WTC11 (cell line): Measurements from ENCODE around the gene RAD54L2. TPM values are rescaled to one million over a fixed set of nuclear protein-coding genes. Genes with fewer than 3 reads are reported as not detected.

Source experiments
- AR ChIP-seq: fragments of 250-450 bp; sonication (Bioruptor Pico); IDR thresholded peaks from 2 replicates; pipeline ENCODE4 v1.9.0; 2021; ENCODE audit warnings: mild to moderate bottlenecking
- ERG ChIP-seq: fragments of 250-450 bp; sonication (Bioruptor Pico); IDR thresholded peaks from 2 replicates; pipeline ENCODE4 v1.8.0; 2021; ENCODE audit warnings: mild to moderate bottlenecking
- JUN ChIP-seq: sonication (generic); formaldehyde crosslinking; IDR thresholded peaks from 2 replicates; pipeline ENCODE4 v1.8.0; 2023; ENCODE audit warnings: mild to moderate bottlenecking, missing genetic modification reagents
- RORB ChIP-seq: fragments of 250-450 bp; sonication (Bioruptor Pico); IDR thresholded peaks from 2 replicates; pipeline ENCODE4 v1.9.0; 2021; ENCODE audit warnings: mild to moderate bottlenecking
- ZBTB21 ChIP-seq: sonication (generic); formaldehyde crosslinking; IDR thresholded peaks from 2 replicates; pipeline ENCODE4 v1.8.1; 2023; ENCODE audit warnings: mild to moderate bottlenecking, missing genetic modification reagents, borderline replicate concordance
- ZNF281 ChIP-seq: sonication (generic); formaldehyde crosslinking; IDR thresholded peaks from 2 replicates; pipeline ENCODE4 v1.8.0; 2023; ENCODE audit warnings: mild to moderate bottlenecking, missing genetic modification reagents
- total RNA-seq: library from RNA; stranded (reverse); gene quantifications from 3 replicates; pipeline ENCODE4 v1.2.3, GENCODE V29; 2021

RAD54L2 gene
- total RNA-seq, 1 experiment from 2014 or later, result 29.5 TPM

GRCh38 chr3:51585871-51586270 is 47.4 kb downstream of the RAD54L2 start (continued):
- no peak for TF ChIP-seq ZNF281 (CRISPR knock-in tag)
- no peak for TF ChIP-seq ZBTB21 (CRISPR knock-in tag)
- no peak for TF ChIP-seq JUN (CRISPR knock-in tag)
- TF ChIP-seq RORB (CRISPR knock-in tag), result no peak
- TF ChIP-seq AR (CRISPR knock-in tag), result no peak
- no peak for TF ChIP-seq ERG (CRISPR knock-in tag)

Other genes starting within 250 kb of the RAD54L2 start
- gene MANF, start 153.4 kb upstream of the RAD54L2 start, total RNA-seq, result 105 to 121 TPM (median 109 TPM) in 3 replicates
- 53.9 to 55.6 TPM (median 55.4 TPM) in 3 replicates for gene RBM15B, start 147.4 kb upstream of the RAD54L2 start, total RNA-seq
- gene DCAF1, start 38.7 kb upstream of the RAD54L2 start, total RNA-seq, result 22.7 to 23.2 TPM (median 22.9 TPM) in 3 replicates
- gene TEX264, start 132.5 kb downstream of the RAD54L2 start, total RNA-seq, result 11.8 to 17.5 TPM (median 17.5 TPM) in 3 replicates
- gene GRM2, start 168.3 kb downstream of the RAD54L2 start, total RNA-seq, result 2.8 to 4.1 TPM (median 3.7 TPM) in 3 replicates
- gene IQCF6, start 240.5 kb downstream of the RAD54L2 start, total RNA-seq, result not detected in 3 replicates